22Rv1 (cell line): ENCODE results near the gene FLAD1.

ENCODE experiments used
- H3K27ac ChIP-seq: fragments of 450-650 bp; 2 replicates; pipeline ENCODE4 v1.5.1; 2017
- CTCF ChIP-seq: fragments of 450-650 bp; IDR thresholded peaks from 2 replicates; pipeline ENCODE4 v1.5.1; 2017; ENCODE audit warnings: mild to moderate bottlenecking
- ZFX ChIP-seq: fragments of 450-650 bp; IDR thresholded peaks from 2 replicates; pipeline ENCODE4 v1.6.1; 2017; ENCODE audit warnings: antibody characterized with exemption, borderline replicate concordance

Gene FLAD1

GRCh38 chr1:154954541-154954940 lies 28.6 kb upstream of the FLAD1 start:
- TF ChIP-seq CTCF (no peak), ZFX (no peak)
- H3K27ac ChIP-seq = no peak overlapping the region

GRCh38 chr1:154955039-154955717 lies 28.0 kb upstream of the FLAD1 start:
- H3K27ac ChIP-seq = peak overlapping the region; percentile 59
- TF ChIP-seq ZFX (no peak), CTCF (no peak)

- H3K27ac ChIP-seq = peak within 1 kb of the TSS; percentile 59
- no peak for TF ChIP-seq ZFX
- TF ChIP-seq CTCF = peak; percentile 27
Measured at GRCh38 chr1:154955718-154956543, 27.2 kb upstream of the FLAD1 start, which contains the start of gene PBXIP1. PBXIP1 (minus strand) TSS chr1:154956099; CDS start chr1:154953721, 2,378 bp downstream.

GRCh38 chr1:154956544-154956941 lies 26.6 kb upstream of the FLAD1 start:
- TF ChIP-seq CTCF (no peak), ZFX (no peak)
- peak overlapping the region; percentile 59 for H3K27ac ChIP-seq

- peak overlapping the region; percentile 59 for H3K27ac ChIP-seq
- TF ChIP-seq CTCF (no peak), ZFX (no peak)
Measured at GRCh38 chr1:154957091-154957657, 26.0 kb upstream of the FLAD1 start.

- peak overlapping the region; percentile 59; the same call in 1 of the 2 replicates for H3K27ac ChIP-seq
- TF ChIP-seq ZFX (no peak), CTCF (no peak)
Measured at GRCh38 chr1:154958036-154958435, 25.1 kb upstream of the FLAD1 start.
